Heart left ventricle (tissue), 13 donors: ENCODE results near the gene ATL2.
A peak's percentile ranks its signal among the peaks of the same experiment; 100 is the strongest.

Experiments
- POLR2A ChIP-seq, 2 donors: fragments of 450-650 bp; IDR thresholded peaks; one replicate each; pipeline ENCODE4 v1.6.1; 2017; ENCODE audit warnings: antibody characterized with exemption in 2 of 2, mild to moderate bottlenecking in 2 of 2, moderate library complexity in 2 of 2
- TF ChIP-seq, protein P1 (sequence below), 12 donors: fragments of 200-600 bp; sonication (generic) in 4 of 12; IDR thresholded peaks; one replicate each; pipeline versions ENCODE4 v1.5.0 to v1.8.0; 2018 to 2022; ENCODE audit warnings: antibody characterized with exemption in 12 of 12, mild to moderate bottlenecking in 5 of 12
- donor health status: ischemic (EF 13 %, LVEDD 7.1; RV severe dilation, severe dysfunction).
- donor health status: DM: no; HTN: yes; CAD: no.
- donor health status: DM: no; HTN: no; CAD: no.
- donor health status: ischemic (EF 25% LVEDD 6.9; RV normal size, moderate dysfunction).
- donor health status: ischemic (EF 25% LVEDD 5.7; RV mildly dilated, moderate dysfunction).
- donor health status: ischemic (EF 35%, LVEDD 5.7; RV mildly dilated, moderate dysfunction).
- donor health status: nonischemic (EF 11% LVEDD 7.7; RV severe dilation, severe dysfunction).
- donor health status: DM: yes; HTN: yes; CAD: no.
- donor health status: PGD.
- donor health status: ischemic (EF 29% LVEDD 5.4; RV normal size, mild dysfunction).
- donor health status: nonischemic (EF 23%, LVEDD 6.1; RV moderate dilation, normal function).

DNA sequence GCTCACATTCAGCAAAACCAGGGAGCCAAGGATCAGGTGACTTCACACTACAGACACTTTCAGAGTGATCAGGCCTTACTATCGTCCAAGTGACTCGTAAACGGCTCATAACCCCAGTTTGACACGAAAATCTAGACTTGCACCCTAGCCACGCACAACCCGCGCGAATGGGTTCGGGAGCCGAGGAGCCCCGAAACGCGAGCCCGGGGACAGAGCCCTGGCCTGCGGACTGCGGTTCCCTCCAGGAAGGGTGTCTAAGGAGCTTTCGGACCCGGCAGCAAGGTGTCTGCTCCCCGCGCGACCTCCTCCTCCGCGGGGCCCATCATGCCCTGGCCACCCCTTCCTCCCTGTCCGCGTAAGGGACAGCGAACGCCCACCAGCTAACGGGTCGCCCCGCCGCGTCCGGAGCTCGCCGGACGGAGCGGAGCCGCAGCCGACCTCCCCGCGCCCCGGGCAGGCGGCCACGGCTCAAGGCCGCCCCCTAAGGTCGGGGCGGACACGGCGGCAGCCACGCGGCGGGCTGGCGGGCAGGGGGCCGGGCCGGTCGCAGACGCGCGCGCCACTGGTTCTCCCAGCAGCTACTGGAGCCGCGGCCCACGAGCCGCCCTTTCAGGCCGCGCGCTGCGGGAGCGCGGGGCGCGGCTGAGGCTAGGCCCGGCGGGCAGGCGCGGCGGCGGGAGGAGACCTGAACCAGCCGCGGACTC is 575 bp downstream of the ATL2 start:
- no peak for TF ChIP-seq POLR2A (IDR thresholded peaks at IDR 0.05)
- TF ChIP-seq, protein P1, sequence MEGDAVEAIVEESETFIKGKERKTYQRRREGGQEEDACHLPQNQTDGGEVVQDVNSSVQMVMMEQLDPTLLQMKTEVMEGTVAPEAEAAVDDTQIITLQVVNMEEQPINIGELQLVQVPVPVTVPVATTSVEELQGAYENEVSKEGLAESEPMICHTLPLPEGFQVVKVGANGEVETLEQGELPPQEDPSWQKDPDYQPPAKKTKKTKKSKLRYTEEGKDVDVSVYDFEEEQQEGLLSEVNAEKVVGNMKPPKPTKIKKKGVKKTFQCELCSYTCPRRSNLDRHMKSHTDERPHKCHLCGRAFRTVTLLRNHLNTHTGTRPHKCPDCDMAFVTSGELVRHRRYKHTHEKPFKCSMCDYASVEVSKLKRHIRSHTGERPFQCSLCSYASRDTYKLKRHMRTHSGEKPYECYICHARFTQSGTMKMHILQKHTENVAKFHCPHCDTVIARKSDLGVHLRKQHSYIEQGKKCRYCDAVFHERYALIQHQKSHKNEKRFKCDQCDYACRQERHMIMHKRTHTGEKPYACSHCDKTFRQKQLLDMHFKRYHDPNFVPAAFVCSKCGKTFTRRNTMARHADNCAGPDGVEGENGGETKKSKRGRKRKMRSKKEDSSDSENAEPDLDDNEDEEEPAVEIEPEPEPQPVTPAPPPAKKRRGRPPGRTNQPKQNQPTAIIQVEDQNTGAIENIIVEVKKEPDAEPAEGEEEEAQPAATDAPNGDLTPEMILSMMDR (IDR thresholded peaks at IDR 0.05): peak in 10 of 12 donors; percentile 39 to 78 (median 54)
